Central memory CD8-positive, alpha-beta T cell (primary cell): ENCODE results near the gene YJU2.
"Not testable (repeated sequence)": the region's sequence is repeated elsewhere in the genome, so short reads cannot be mapped to it uniquely, and the experiment has no call there.

ENCODE experiments used
- ATAC-seq: fragments of 150-1000 bp; cut with Tn5 transposase; replicated peaks from 2 replicates; pipeline ENCODE4 v1.10.0; 2022; ENCODE audit warnings: mild to moderate bottlenecking, moderate FRiP score, moderate number of reproducible peaks; ENCODE audit not compliant: poor library complexity, severe bottlenecking; ENCODE audit errors: extremely low read depth
- DNase-seq, 2 donors: peaks; one replicate each; pipeline ENCODE4 v3.0.0; 2021; ENCODE audit warnings: low spot score in 2 of 2
- H3K27ac Mint-ChIP-seq: one replicate; pipeline ENCODE4 v1.8.0; 2022; ENCODE audit warnings: low read depth, mild to moderate bottlenecking, moderate library complexity, mixed read lengths
- H3K27me3 Mint-ChIP-seq: one replicate; pipeline ENCODE4 v1.8.0; 2022; ENCODE audit warnings: mixed read lengths
- H3K36me3 Mint-ChIP-seq: one replicate; pipeline ENCODE4 v1.8.0; 2022; ENCODE audit warnings: mild to moderate bottlenecking, moderate library complexity, mixed read lengths; ENCODE audit not compliant: insufficient read depth
- H3K4me1 Mint-ChIP-seq: one replicate; pipeline ENCODE4 v1.8.0; 2022; ENCODE audit warnings: mixed read lengths
- H3K4me3 Mint-ChIP-seq: one replicate; pipeline ENCODE4 v1.8.0; 2022; ENCODE audit warnings: mild to moderate bottlenecking, moderate library complexity, mixed read lengths
- H3K9me3 Mint-ChIP-seq: one replicate; pipeline ENCODE4 v1.8.0; 2022; ENCODE audit warnings: mixed read lengths

The YJU2 gene

GRCh38 chr19:4215807-4216206 is 31.1 kb upstream of the YJU2 start:
- Mint-ChIP-seq H3K9me3 (no peaks in the 10 kb centered on the region), H3K4me3 (no peak overlapping the region), H3K27ac (no peak overlapping the region), H3K36me3 (no peaks in the 10 kb centered on the region), H3K27me3 (peaks cover 8% of the 10 kb centered on the region), H3K4me1 (peaks cover 16% of the 10 kb centered on the region)
- ATAC-seq (no peak), DNase-seq (no peak)

GRCh38 chr19:4216846-4217245 is 30.0 kb upstream of the YJU2 start:
- Mint-ChIP-seq H3K27me3 (peaks cover 8% of the 10 kb centered on the region), H3K27ac (peak overlapping the region; percentile 29)
- ATAC-seq: no peak

GRCh38 chr19:4217429-4218264 is 29.2 kb upstream of the YJU2 start:
- H3K4me3 Mint-ChIP-seq: no peak overlapping the region
- no peak overlapping the region for H3K27ac Mint-ChIP-seq
- no peaks in the 10 kb centered on the region for H3K9me3 Mint-ChIP-seq
- H3K27me3 Mint-ChIP-seq: peaks cover under 1% of the 10 kb centered on the region
- DNase-seq (no peak), ATAC-seq (no peak)
- peaks cover 12% of the 10 kb centered on the region for H3K4me1 Mint-ChIP-seq
- no peaks in the 10 kb centered on the region for H3K36me3 Mint-ChIP-seq

More at GRCh38 chr19:4216846-4217245, 30.0 kb upstream of the YJU2 start:
- H3K36me3 Mint-ChIP-seq: no peaks in the 10 kb centered on the region
- H3K9me3 Mint-ChIP-seq: no peaks in the 10 kb centered on the region
- DNase-seq: no peak
- peaks cover 16% of the 10 kb centered on the region for H3K4me1 Mint-ChIP-seq
- no peak overlapping the region for H3K4me3 Mint-ChIP-seq

GRCh38 chr19:4218523-4218922 is 28.4 kb upstream of the YJU2 start:
- not testable (repeated sequence) for DNase-seq, H3K27me3 Mint-ChIP-seq, ATAC-seq, H3K36me3 Mint-ChIP-seq, H3K27ac Mint-ChIP-seq, H3K4me3 Mint-ChIP-seq, H3K9me3 Mint-ChIP-seq
- peaks cover 12% of the 10 kb centered on the region for H3K4me1 Mint-ChIP-seq

- no peak for DNase-seq
- ATAC-seq: no peak
- H3K4me1 Mint-ChIP-seq: peaks cover under 1% of the 10 kb centered on the region
- H3K4me3 Mint-ChIP-seq: no peak overlapping the region
- no peaks in the 10 kb centered on the region for H3K9me3 Mint-ChIP-seq
- H3K36me3 Mint-ChIP-seq: no peaks in the 10 kb centered on the region
- H3K27me3 Mint-ChIP-seq: no peaks in the 10 kb centered on the region
- H3K27ac Mint-ChIP-seq: no peak overlapping the region
Observed at GRCh38 chr19:4220188-4220587, 26.7 kb upstream of the YJU2 start.

GRCh38 chr19:4224470-4224869 is 22.4 kb upstream of the YJU2 start:
- Mint-ChIP-seq H3K4me3 (no peak overlapping the region), H3K27ac (no peak overlapping the region), H3K36me3 (no peaks in the 10 kb centered on the region), H3K27me3 (no peaks in the 10 kb centered on the region), H3K9me3 (no peaks in the 10 kb centered on the region), H3K4me1 (no peaks in the 10 kb centered on the region)
- ATAC-seq: no peak
- no peak for DNase-seq

- H3K36me3 Mint-ChIP-seq: no peaks in the 10 kb centered on the region
- no peaks in the 10 kb centered on the region for H3K4me1 Mint-ChIP-seq
- DNase-seq (no peak), ATAC-seq (no peak)
- H3K9me3 Mint-ChIP-seq: no peaks in the 10 kb centered on the region
- H3K27ac Mint-ChIP-seq: no peak overlapping the region
- no peak overlapping the region for H3K4me3 Mint-ChIP-seq
- no peaks in the 10 kb centered on the region for H3K27me3 Mint-ChIP-seq
Observed at GRCh38 chr19:4225885-4226284, 21.0 kb upstream of the YJU2 start.

- no peak overlapping the region for H3K27ac Mint-ChIP-seq
- no peaks in the 10 kb centered on the region for H3K9me3 Mint-ChIP-seq
- no peaks in the 10 kb centered on the region for H3K4me1 Mint-ChIP-seq
- H3K4me3 Mint-ChIP-seq: no peak overlapping the region
- ATAC-seq: no peak
- no peak for DNase-seq
- no peaks in the 10 kb centered on the region for H3K36me3 Mint-ChIP-seq
- H3K27me3 Mint-ChIP-seq: no peaks in the 10 kb centered on the region
Observed at GRCh38 chr19:4227771-4228170, 19.1 kb upstream of the YJU2 start.

- no peaks in the 10 kb centered on the region for H3K4me1 Mint-ChIP-seq
- DNase-seq: no peak
- H3K9me3 Mint-ChIP-seq: no peaks in the 10 kb centered on the region
- H3K36me3 Mint-ChIP-seq: no peaks in the 10 kb centered on the region
- no peak overlapping the region for H3K4me3 Mint-ChIP-seq
- H3K27me3 Mint-ChIP-seq: peaks cover 9% of the 10 kb centered on the region
- H3K27ac Mint-ChIP-seq: no peak overlapping the region
- ATAC-seq: no peak
Observed at GRCh38 chr19:4228765-4229178, 18.1 kb upstream of the YJU2 start.

GRCh38 chr19:4229179-4229931 is 17.5 kb upstream of the YJU2 start, which contains the start of gene EBI3:
TSS of gene EBI3 (plus strand) at chr19:4229523. CDS start at chr19:4229551, 28 bp downstream.
- Mint-ChIP-seq H3K9me3 (no peaks in the 10 kb centered on the region), H3K36me3 (no peaks in the 10 kb centered on the region), H3K27me3 (peaks cover 14% of the 10 kb centered on the region), H3K4me3 (no peak within 1 kb of the TSS), H3K4me1 (no peaks in the 10 kb centered on the region), H3K27ac (no peak within 1 kb of the TSS)
- ATAC-seq (peak; percentile 67), DNase-seq (no peak)

- not testable (repeated sequence) for H3K4me1 Mint-ChIP-seq, H3K4me3 Mint-ChIP-seq, H3K36me3 Mint-ChIP-seq, H3K9me3 Mint-ChIP-seq, H3K27ac Mint-ChIP-seq, DNase-seq, ATAC-seq
- H3K27me3 Mint-ChIP-seq: peaks cover 14% of the 10 kb centered on the region
Observed at GRCh38 chr19:4230237-4230636, 16.6 kb upstream of the YJU2 start.

GRCh38 chr19:4231521-4231920 is 15.4 kb upstream of the YJU2 start:
- ATAC-seq: not testable (repeated sequence)

GRCh38 chr19:4232139-4232538 is 14.7 kb upstream of the YJU2 start:
- H3K27me3 Mint-ChIP-seq: peaks cover 14% of the 10 kb centered on the region
- H3K4me3 Mint-ChIP-seq, DNase-seq, ATAC-seq, H3K4me1 Mint-ChIP-seq, H3K36me3 Mint-ChIP-seq, H3K27ac Mint-ChIP-seq, H3K9me3 Mint-ChIP-seq: not testable (repeated sequence)

More at GRCh38 chr19:4231521-4231920, 15.4 kb upstream of the YJU2 start:
- not testable (repeated sequence) for H3K27ac Mint-ChIP-seq, H3K4me3 Mint-ChIP-seq, H3K4me1 Mint-ChIP-seq, H3K9me3 Mint-ChIP-seq, H3K36me3 Mint-ChIP-seq, DNase-seq
- peaks cover 14% of the 10 kb centered on the region for H3K27me3 Mint-ChIP-seq
